ENCODE measurements around the gene BEAN1.
"Not testable (repeated sequence)": the region's sequence is repeated elsewhere in the genome, so short reads cannot be mapped to it uniquely, and the experiment has no call there.

Gene BEAN1

GRCh38 chr16:66487580-66488275 lies 60.6 kb downstream of the BEAN1 start:
- DNase-seq: no peak

GRCh38 chr16:66488505-66488904 lies 61.4 kb downstream of the BEAN1 start:
- no peak for DNase-seq

GRCh38 chr16:66489385-66489784 lies 62.3 kb downstream of the BEAN1 start:
- DNase-seq: no peak

GRCh38 chr16:66489818-66490217 lies 62.7 kb downstream of the BEAN1 start:
- no peak for DNase-seq

GRCh38 chr16:66490774-66491715 lies 64.0 kb downstream of the BEAN1 start:
- DNase-seq: no peak

- no peak for DNase-seq
Measured at GRCh38 chr16:66491716-66492064, 64.6 kb downstream of the BEAN1 start.

- DNase-seq: no peak
Measured at GRCh38 chr16:66493490-66494401, 66.7 kb downstream of the BEAN1 start.

- no peak for DNase-seq
Measured at GRCh38 chr16:66494916-66495315, 67.8 kb downstream of the BEAN1 start.

GRCh38 chr16:66495440-66495839 lies 68.3 kb downstream of the BEAN1 start:
- no peak for DNase-seq

- DNase-seq: not testable (repeated sequence)
Measured at GRCh38 chr16:66496226-66496625, 69.1 kb downstream of the BEAN1 start.

GRCh38 chr16:66497921-66498320 lies 70.8 kb downstream of the BEAN1 start:
- DNase-seq: not testable (repeated sequence)

GRCh38 chr16:66501563-66501962 lies 74.5 kb downstream of the BEAN1 start:
- not testable (repeated sequence) for DNase-seq

GRCh38 chr16:66502020-66502913 lies 75.2 kb downstream of the BEAN1 start:
- no peak for DNase-seq

GRCh38 chr16:66503030-66503429 lies 75.9 kb downstream of the BEAN1 start:
- no peak for DNase-seq

- no peak for DNase-seq
Measured at GRCh38 chr16:66503612-66504011, 76.5 kb downstream of the BEAN1 start.

- DNase-seq: no peak
Measured at GRCh38 chr16:66507731-66508239, 80.7 kb downstream of the BEAN1 start.

- DNase-seq: no peak
Measured at GRCh38 chr16:66508248-66508913, 81.3 kb downstream of the BEAN1 start.

GRCh38 chr16:66508914-66509496 lies 81.9 kb downstream of the BEAN1 start:
- DNase-seq: no peak

- DNase-seq: no peak
Measured at GRCh38 chr16:66509576-66509975, 82.5 kb downstream of the BEAN1 start.

GRCh38 chr16:66510298-66510697 lies 83.2 kb downstream of the BEAN1 start:
- DNase-seq: no peak
